Activated naive CD8-positive, alpha-beta T cell treated with anti-CD3 and anti-CD28 coated beads, Interleukin-2, amount 10 ng/mL, durations not matched to agents 7 days and 5 days (primary cell): ENCODE data around the gene SPECC1L. TPM values are rescaled to one million over a fixed set of nuclear protein-coding genes. Genes with fewer than 3 reads are reported as not detected.

ENCODE experiments used
- ATAC-seq: fragments of 150-1000 bp; cut with Tn5 transposase; one replicate; pipeline ENCODE4 v1.10.0; 2021; ENCODE audit warnings: low read depth, moderate library complexity
- POLR2A ChIA-PET: fragments of 350-600 bp; sonication (Branson Sonifier 250); formaldehyde crosslinking; loops from one replicate; lab custom pipeline; 2021; ENCODE audit warnings: antibody characterized with exemption; lab: Charles Lee
- DNase-seq: peaks from one replicate; pipeline ENCODE4 v3.0.0; 2021
- H3K27ac Mint-ChIP-seq: one replicate; pipeline ENCODE4 v1.8.0; 2022; ENCODE audit warnings: mild to moderate bottlenecking, mixed read lengths
- H3K27me3 Mint-ChIP-seq: one replicate; pipeline ENCODE4 v1.8.0; 2022; ENCODE audit warnings: mild to moderate bottlenecking, moderate library complexity, mixed read lengths
- H3K36me3 Mint-ChIP-seq: one replicate; pipeline ENCODE4 v1.8.0; 2021; ENCODE audit warnings: mild to moderate bottlenecking, mixed read lengths
- H3K4me1 Mint-ChIP-seq: one replicate; pipeline ENCODE4 v1.8.0; 2021; ENCODE audit warnings: mixed read lengths
- H3K4me3 Mint-ChIP-seq: one replicate; pipeline ENCODE4 v1.8.0; 2022; ENCODE audit warnings: mild to moderate bottlenecking, moderate library complexity, mixed read lengths
- H3K9me3 Mint-ChIP-seq: one replicate; pipeline ENCODE4 v1.8.0; 2021; ENCODE audit warnings: mixed read lengths
- total RNA-seq, 2 experiments: library from RNA; stranded (reverse); gene quantifications; one replicate each; pipeline ENCODE4 v1.2.3, GENCODE V29; 2021

The SPECC1L gene
- total RNA-seq = 10 to 100 TPM; 55.4 to 59.4 TPM

DNA sequence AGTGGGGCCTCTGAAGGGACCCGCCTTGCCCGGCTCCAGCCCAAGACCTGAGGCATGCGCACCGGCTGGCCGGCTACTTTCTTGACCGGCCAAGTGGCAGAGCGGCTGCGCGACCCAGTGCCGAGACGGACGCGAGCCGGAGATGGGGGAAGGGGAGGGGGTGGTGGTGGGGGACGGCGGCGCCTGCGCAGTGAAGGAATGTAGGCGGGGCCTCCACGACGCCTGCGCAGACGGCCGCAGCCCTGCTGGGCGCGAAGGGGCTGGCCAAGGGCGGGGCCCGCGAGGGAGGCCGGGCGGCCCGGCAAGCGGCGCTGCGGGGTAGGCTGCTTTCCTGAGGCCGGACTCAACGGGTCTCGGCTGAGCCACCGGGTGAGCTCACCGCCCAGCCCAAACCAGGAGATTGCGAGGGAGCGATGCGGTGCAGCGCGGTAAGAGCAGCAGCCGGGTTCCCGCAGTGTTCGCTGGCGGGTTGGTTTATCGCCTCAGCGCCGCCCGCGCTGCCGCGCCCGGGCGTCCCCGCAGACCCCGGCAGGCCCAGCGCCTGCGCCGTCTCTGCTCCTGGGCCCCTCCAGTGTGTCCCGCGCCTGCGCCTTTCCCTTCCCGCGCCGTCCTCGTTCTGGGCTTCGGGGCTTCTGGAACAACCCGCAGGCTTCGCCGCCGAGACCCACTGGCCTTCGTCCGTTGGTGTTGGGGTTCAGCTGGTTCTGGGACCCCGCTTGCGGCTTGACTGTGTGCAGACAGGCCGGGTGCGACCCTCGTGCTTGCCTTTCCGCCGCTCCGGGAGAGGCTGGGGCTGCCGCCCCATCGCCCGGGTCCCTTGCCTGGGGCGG lies at the start of gene SPECC1L:
Gene SPECC1L, plus strand, starts transcription at position 276 of the 830 bp plus-strand sequence. CDS start 31,401 bp downstream, outside the sequence.
- Mint-ChIP-seq H3K36me3 (peaks cover 3% of the 10 kb centered on the region), H3K9me3 (no peaks in the 10 kb centered on the region), H3K4me3 (peak within 1 kb of the TSS; percentile 91), H3K4me1 (peaks cover 25% of the 10 kb centered on the region), H3K27ac (peak within 1 kb of the TSS; percentile 90), H3K27me3 (no peaks in the 10 kb centered on the region)
- POLR2A ChIA-PET = interaction anchor here (0.9 to 2.0 kb wide), 8 partner anchors 15 to 284 kb away, joined by 3 to 6 read pairs (median 3); partner anchors contain the start of gene GUCD1
- peak; percentile 96 for ATAC-seq
- peak; percentile 98 for DNase-seq

- Mint-ChIP-seq H3K27me3 (no peaks in the 10 kb centered on the region), H3K27ac (no peak overlapping the region), H3K4me1 (peaks cover 2% of the 10 kb centered on the region), H3K36me3 (peaks cover 1% of the 10 kb centered on the region), H3K4me3 (no peak overlapping the region), H3K9me3 (peaks cover 2% of the 10 kb centered on the region)
- POLR2A ChIA-PET = no interaction called here
- DNase-seq = no peak
- ATAC-seq = no peak
Observed at GRCh38 chr22:24224468-24224867, 46.2 kb upstream of the SPECC1L start.

- Mint-ChIP-seq H3K27ac (no peak overlapping the region), H3K4me1 (peaks cover 2% of the 10 kb centered on the region), H3K27me3 (no peaks in the 10 kb centered on the region), H3K9me3 (peaks cover 2% of the 10 kb centered on the region), H3K36me3 (peaks cover 1% of the 10 kb centered on the region), H3K4me3 (no peak overlapping the region)
- POLR2A ChIA-PET = no interaction called here
- ATAC-seq (no peak), DNase-seq (no peak)
Observed at GRCh38 chr22:24225044-24225601, 45.5 kb upstream of the SPECC1L start.

DNA sequence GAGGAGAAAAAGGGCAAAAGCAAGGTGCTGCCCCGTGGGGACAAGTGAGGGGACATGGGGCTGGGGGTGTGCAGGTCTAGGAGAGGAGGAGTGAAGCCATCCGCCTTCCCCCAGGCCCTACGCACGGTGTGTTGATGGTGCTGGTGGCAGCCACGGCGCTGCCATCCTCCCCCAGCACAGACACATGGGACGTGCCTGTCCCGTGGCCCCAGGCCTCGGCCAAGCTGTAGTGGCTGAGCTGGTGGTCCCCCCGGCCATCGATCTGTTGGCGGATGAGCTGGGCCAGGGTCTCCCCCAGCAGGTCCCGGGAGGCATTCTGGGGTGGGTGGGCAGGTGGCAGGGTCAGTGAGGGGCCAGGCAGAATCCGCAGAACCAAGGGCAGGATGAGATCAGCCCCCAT lies 44.7 kb upstream of the SPECC1L start:
- Mint-ChIP-seq H3K27me3 (peaks cover 2% of the 10 kb centered on the region), H3K36me3 (peaks cover 1% of the 10 kb centered on the region), H3K4me1 (peaks cover 4% of the 10 kb centered on the region), H3K27ac (no peak overlapping the region), H3K4me3 (no peak overlapping the region), H3K9me3 (peaks cover 2% of the 10 kb centered on the region)
- ATAC-seq = no peak
- DNase-seq = no peak
- POLR2A ChIA-PET = no interaction called here

DNA sequence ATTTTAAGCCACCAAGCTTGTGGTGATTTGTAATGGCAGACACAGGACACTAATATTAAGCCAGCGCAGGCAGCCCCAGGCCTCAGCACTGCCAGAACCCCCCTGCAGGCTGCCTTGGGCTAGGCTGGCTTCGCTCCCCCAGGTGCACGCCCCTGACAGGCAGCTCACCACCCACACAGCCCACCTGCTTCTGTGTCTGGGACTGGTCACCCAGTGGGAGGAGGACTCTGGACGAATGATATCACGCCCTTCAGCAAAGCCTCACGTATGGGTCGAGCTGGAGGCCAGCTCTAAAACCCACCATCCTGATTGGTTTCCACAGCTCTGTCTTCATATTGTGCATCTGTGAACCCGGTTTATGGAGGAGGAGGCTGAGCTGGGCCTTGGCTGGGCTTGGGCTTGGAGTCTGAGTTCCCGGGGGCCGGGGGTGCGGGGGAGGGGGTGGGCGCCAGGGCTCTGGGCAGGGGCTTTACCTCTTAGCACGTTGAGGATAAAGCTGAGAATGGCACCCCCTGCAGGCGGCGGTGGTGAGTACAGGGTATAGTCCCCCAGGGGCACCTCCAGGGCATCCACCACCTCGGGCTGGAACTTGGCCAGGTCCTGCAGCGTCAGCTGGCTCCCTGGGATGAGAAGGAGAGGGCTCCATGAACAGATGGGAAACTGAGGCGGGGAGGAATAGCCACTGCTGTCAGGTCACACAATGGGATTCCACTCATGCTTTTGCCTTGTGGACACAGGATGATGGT lies 39.5 kb upstream of the SPECC1L start:
- peaks cover 10% of the 10 kb centered on the region for H3K4me1 Mint-ChIP-seq
- POLR2A ChIA-PET = interaction anchor here (1.0 kb wide), 1 partner anchor 11 kb away, joined by 3 read pairs; no protein-coding TSS in a partner anchor
- DNase-seq (peak; percentile 77), ATAC-seq (peak; percentile 82)
- peaks cover 2% of the 10 kb centered on the region for H3K27me3 Mint-ChIP-seq
- no peaks in the 10 kb centered on the region for H3K36me3 Mint-ChIP-seq
- H3K9me3 Mint-ChIP-seq = peaks cover 1% of the 10 kb centered on the region
- H3K4me3 Mint-ChIP-seq = no peak overlapping the region
- H3K27ac Mint-ChIP-seq = peak overlapping the region; percentile 15

- H3K27ac Mint-ChIP-seq = peak overlapping the region; percentile 15
- ATAC-seq (no peak), DNase-seq (no peak)
- H3K9me3 Mint-ChIP-seq = peaks cover 1% of the 10 kb centered on the region
- POLR2A ChIA-PET = interaction anchor here (0.8 to 1.0 kb wide), 2 partner anchors 11 to 33 kb away, joined by 3 read pairs; no protein-coding TSS in a partner anchor
- H3K4me1 Mint-ChIP-seq = peaks cover 12% of the 10 kb centered on the region
- H3K4me3 Mint-ChIP-seq = no peak overlapping the region
- H3K27me3 Mint-ChIP-seq = peaks cover 2% of the 10 kb centered on the region
- H3K36me3 Mint-ChIP-seq = no peaks in the 10 kb centered on the region
Observed at GRCh38 chr22:24231706-24232105, 38.9 kb upstream of the SPECC1L start.

- POLR2A ChIA-PET = interaction anchor here (0.8 to 1.1 kb wide), 2 partner anchors 10 to 34 kb away, joined by 3 to 4 read pairs; no protein-coding TSS in a partner anchor
Observed at GRCh38 chr22:24232124-24232523, 38.5 kb upstream of the SPECC1L start.

DNA sequence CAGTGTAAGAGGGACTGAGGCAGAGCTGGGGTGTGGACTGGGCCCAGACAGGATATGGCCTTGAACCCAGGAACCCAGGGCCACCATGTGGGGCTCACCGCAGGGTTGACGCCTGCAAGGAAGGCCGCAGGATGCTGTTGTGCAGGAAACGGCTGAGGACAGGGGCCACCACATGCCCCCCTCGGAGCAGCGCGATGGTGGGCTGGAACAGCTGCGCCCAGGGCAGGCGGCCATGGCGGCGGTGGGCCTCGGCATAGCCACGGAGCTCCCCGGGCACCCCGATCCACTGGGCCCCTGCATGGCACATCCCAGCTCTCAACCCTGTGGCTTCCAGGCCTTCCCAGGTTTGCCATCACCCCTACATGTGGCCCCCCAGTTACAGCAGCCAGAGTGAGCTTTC lies 37.9 kb upstream of the SPECC1L start:
- Mint-ChIP-seq H3K27me3 (peaks cover 2% of the 10 kb centered on the region), H3K27ac (no peak overlapping the region), H3K4me1 (peaks cover 11% of the 10 kb centered on the region), H3K9me3 (no peaks in the 10 kb centered on the region), H3K36me3 (no peaks in the 10 kb centered on the region), H3K4me3 (no peak overlapping the region)
- ATAC-seq (no peak), DNase-seq (no peak)
- POLR2A ChIA-PET = interaction anchor here (1.1 kb wide), 1 partner anchor 10 kb away, joined by 4 read pairs; no protein-coding TSS in a partner anchor

More at GRCh38 chr22:24232124-24232523, 38.5 kb upstream of the SPECC1L start:
- H3K27me3 Mint-ChIP-seq = peaks cover 2% of the 10 kb centered on the region
- H3K36me3 Mint-ChIP-seq = no peaks in the 10 kb centered on the region
- DNase-seq = no peak
- no peak overlapping the region for H3K27ac Mint-ChIP-seq
- peaks cover 13% of the 10 kb centered on the region for H3K4me1 Mint-ChIP-seq
- peaks cover 1% of the 10 kb centered on the region for H3K9me3 Mint-ChIP-seq
- ATAC-seq = no peak
- H3K4me3 Mint-ChIP-seq = no peak overlapping the region

DNA sequence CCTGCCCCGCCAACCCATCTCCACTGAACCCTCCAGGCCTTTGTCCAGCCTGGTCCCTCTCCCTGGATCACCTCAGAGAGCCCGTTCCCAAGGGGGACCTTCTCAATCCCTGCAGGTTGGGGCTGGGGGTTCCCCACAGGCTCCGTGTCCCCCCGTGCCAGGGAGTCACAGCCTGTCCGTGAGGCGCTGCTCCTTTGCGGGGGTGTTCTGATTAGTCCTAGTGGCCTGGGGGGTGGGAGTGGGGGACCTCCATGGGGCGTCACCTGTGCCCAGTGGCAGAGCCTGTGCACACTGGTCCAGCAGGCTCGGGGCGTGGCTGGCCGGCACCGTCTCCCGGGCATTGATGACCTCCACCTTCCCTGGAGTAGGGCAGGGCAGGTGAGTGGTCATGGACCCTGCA lies 37.4 kb upstream of the SPECC1L start:
- POLR2A ChIA-PET = interaction anchor here (1.1 kb wide), 1 partner anchor 9 kb away, joined by 4 read pairs; no protein-coding TSS in a partner anchor
- Mint-ChIP-seq H3K4me3 (no peak overlapping the region), H3K4me1 (peaks cover 11% of the 10 kb centered on the region), H3K36me3 (no peaks in the 10 kb centered on the region), H3K9me3 (no peaks in the 10 kb centered on the region), H3K27me3 (peaks cover 2% of the 10 kb centered on the region), H3K27ac (no peak overlapping the region)
- DNase-seq = no peak
- no peak for ATAC-seq

DNA sequence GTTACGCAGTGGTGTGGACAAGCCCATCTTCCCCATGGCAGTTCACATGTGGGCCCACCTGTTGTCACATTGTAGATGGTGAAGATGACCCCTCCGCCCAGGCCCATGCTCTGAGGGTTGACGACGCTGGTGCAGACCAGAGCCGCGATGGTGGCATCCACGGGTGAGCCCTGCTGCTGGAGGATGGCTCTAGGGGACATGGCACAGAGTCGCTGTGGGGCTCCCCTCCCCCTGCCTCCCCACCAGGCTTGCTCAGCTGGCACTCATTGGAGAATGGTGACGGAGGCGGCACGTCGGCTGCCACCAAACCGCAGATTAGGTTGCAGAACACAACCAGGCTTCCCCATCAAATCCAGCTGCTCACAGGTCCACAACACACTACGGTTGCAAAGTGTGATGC lies 36.8 kb upstream of the SPECC1L start:
- no peak for ATAC-seq
- no peaks in the 10 kb centered on the region for H3K9me3 Mint-ChIP-seq
- H3K36me3 Mint-ChIP-seq = no peaks in the 10 kb centered on the region
- peaks cover 11% of the 10 kb centered on the region for H3K4me1 Mint-ChIP-seq
- no peak overlapping the region for H3K27ac Mint-ChIP-seq
- H3K27me3 Mint-ChIP-seq = peaks cover 2% of the 10 kb centered on the region
- no peak for DNase-seq
- no peak overlapping the region for H3K4me3 Mint-ChIP-seq
- POLR2A ChIA-PET = interaction anchor here (0.9 kb wide), 1 partner anchor 16 kb away, joined by 3 read pairs; no protein-coding TSS in a partner anchor

GRCh38 chr22:24235315-24235714 lies 35.3 kb upstream of the SPECC1L start:
- Mint-ChIP-seq H3K4me1 (peaks cover 14% of the 10 kb centered on the region), H3K36me3 (no peaks in the 10 kb centered on the region), H3K27me3 (peaks cover 2% of the 10 kb centered on the region), H3K27ac (no peak overlapping the region), H3K9me3 (no peaks in the 10 kb centered on the region), H3K4me3 (no peak overlapping the region)
- DNase-seq = no peak
- ATAC-seq = no peak
- POLR2A ChIA-PET = no interaction called here

DNA sequence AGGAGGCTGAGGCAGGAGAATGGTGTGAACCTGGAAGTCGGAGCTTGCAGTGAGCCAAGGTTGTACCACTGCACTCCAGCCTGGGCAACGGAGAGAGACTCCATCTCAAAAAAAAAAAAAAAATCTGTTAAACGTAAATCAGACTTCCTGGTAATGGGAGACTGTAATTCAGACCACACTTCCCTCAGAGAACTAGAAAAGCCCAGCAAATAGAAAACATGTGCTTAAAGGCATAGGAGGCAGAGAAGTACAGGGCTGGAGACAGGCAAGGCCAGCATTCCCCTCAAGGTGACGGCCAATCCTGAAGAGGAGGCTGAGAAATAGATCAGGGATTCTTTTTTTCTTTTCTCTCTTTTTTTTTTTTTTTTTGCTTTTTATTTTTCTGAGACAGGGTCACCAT lies 34.0 kb upstream of the SPECC1L start:
- POLR2A ChIA-PET = no interaction called here
- no peaks in the 10 kb centered on the region for H3K9me3 Mint-ChIP-seq
- no peaks in the 10 kb centered on the region for H3K36me3 Mint-ChIP-seq
- peaks cover 20% of the 10 kb centered on the region for H3K4me1 Mint-ChIP-seq
- no peaks in the 10 kb centered on the region for H3K27me3 Mint-ChIP-seq
- ATAC-seq (no peak), DNase-seq (no peak)
- no peak overlapping the region for H3K4me3 Mint-ChIP-seq
- no peak overlapping the region for H3K27ac Mint-ChIP-seq
